NCI-H524 treated with DMSO at 0.1 percent for 48 hours (cell line): ENCODE data around the gene KIF26A.

Experiments
- DNase-seq: peaks from one replicate; lab custom pipeline; 2025; lab: John Stamatoyannopoulos, UW

KIF26A gene

DNA sequence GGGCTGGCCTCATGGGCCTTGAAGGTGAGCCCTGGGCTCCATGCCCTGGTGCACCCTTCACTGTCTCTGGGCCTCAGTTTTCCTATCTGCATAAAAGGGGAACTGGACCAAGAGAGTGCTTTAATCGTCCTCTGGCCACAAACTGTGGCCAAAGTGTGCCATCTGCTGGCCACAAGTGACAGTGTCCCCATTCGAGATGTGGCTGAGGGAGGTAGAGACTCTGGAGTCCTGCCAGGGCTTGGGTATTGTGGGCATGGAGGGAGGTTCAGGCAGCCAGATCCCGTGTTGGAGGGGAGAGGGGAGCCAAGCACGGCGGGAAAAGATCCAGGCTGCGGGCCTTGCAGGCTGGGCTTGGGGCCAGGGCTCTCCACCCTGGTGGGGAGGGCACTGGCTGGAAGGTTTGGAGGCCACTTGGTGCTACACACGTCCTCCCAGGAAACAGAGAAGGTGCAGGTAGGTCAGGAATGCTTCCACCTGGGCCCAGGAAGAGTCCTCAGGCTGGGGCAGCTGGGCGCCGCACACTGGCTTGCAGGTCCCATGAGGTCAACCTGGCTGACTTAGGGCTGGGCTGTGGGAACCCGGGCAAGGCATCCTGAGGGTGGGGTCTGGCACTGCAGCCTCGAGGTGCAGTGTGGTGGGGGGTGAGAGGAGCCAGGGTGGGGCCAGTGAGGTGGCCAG is 7.3 kb upstream of the KIF26A start:
- peak; percentile 44 for DNase-seq

DNA sequence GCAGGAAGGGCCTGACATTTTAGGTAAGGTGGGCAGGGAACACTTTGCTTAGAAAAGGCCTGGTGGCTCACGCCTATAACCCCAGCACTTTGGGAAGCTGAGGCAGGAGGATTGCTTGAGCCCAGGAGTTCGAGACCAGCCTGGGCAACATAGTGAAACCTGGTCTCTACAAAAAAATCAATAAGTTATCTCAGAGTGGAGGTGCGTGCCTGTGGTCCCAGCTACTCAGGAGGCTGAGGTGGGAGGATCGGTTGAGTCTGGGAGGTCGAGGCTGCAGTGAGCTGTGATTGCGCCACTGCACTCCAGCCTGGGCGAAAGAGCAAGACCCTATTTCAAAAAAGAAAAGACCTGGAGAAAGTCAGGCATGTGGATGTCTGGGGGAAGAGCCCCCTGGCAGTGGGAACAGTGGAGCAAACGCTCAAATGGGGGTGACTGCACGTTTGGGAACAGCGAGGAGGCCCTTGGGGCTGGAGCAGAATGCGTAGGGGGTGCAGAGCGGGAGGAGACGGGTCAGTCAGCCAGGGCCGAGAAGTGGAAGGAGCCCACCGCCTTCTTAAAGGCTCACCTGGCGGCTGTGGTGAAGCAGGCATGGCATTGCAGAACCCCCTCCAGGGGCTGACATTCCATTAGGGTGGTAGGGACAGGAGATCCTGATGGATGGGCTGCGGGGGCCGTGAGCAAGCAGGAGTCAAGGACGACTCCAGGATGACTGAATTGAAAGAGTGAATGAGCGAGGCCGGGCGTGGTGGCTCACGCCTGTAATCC is 6.2 kb upstream of the KIF26A start:
- no peak for DNase-seq

DNA sequence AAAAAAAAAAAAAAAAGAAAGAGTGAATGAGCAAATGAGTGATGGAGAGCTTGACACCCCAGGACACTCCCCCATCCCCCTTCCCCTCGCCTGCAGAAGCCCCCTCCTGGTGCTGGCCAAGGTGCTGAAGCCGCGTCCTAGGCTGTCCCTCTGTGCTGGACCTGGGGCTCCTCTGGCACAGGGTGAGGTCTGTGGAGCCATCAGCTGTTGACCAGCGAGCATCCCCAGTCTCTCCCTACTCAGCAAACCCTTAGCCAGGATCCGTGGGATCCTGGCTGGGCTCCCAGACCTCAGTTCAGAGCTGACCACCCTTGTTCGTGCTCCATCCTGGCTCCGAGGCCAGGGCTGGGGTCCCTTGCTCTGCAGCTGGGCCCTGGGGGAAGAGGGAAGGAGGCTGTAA is 5.4 kb upstream of the KIF26A start:
- DNase-seq, result no peak

DNA sequence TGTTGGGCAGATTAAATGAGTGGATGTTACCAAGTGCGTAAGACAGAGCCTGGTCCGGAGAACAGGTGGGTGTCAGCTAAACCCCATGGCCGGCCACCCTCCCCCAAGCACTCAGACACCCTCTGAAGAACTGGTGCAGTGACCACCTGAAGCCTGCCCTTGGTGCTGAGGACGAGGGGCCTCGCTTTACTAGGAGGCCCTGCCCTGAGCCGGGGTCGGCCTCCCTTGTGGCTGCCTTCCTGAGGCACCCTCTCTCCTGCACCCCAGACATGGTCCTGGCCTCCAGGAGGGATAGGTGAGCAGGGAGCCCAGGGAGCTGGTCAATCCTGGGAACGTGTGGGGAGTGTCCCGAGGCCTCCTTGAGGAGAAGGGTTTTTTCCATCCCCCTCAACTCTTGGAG is 4.9 kb upstream of the KIF26A start:
- DNase-seq, result no peak

DNA sequence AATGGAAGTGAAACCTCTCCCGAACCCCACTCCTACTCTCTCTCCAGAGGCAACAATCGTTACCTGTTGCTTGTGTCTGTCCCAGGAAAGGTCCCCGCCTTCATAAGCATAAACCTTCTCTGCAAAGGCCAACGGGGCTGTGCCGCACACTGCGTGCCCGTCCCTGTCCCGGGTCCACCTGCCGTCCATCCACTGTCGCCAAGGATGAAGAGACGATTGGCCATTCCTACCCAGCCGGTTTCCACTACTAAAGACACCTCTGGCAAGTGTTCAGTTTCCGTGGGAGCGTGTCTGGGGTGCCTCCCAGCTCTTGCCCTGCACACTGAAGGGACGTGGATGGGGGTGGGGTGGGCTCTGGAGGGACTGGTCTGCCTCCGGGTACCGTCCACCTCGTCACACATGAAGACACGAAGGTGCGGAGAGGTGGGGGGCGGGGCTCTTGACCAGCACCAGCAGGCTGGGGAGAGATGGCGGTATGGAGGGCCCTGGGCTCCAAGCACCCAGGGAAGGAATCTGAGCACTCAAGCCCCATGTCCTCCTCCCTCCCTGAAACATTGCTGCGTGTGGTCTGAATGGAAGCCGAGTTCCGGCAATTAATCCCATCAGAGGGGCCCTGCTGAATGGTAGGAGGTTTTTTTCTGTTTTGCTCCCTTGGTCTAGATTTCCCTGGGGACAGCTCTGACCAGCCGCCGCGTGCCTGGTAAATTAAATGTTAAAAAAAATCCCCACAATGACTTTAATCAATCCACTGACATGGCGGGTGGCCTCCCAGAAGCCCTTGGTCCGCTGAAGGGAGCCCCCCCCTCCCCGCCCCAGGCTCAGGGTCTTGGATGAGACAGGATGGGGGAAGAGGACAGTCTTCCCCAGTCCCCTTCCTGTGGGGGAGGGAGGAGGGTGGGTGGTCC is 4.1 kb upstream of the KIF26A start:
- no peak for DNase-seq

DNA sequence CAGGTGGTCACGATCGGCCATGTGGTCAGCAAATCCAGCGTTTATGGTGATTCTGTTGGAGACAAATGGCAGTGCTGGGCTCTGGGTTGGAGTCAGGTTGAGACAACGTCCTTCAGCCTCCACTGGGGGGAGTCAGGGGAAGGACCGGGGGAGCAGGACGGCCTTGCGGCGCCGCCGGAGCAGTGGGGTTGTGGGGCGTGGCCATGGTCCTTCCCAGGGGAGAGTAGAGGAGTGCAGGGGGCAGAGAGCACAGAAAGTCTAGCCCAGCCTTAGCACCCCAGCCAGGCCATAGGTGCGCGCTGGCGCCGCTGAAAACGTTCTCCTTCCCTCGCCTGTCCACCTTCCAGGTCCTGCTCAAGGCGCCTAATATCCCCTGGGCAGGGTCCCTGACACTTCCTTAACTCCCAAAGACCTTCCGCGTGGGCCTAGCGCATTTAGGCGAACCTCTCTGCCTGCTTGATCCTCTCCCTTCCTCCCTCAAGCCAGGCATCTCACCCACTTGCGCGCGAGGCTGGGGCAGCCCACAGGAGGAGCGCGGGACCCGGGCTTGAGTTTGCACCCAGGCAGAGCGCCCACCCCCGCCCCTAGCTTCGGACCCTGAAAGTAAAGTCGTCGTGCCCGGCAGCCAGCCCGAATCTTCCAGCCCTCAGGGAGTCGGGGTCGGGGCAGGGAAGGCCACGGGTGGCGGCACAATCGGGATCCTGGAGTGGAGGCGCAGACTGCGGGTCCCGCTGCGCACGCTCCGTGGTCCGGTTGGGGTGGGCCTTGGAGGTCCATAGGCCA is 3.1 kb upstream of the KIF26A start:
- DNase-seq, result peak; percentile 23

DNA sequence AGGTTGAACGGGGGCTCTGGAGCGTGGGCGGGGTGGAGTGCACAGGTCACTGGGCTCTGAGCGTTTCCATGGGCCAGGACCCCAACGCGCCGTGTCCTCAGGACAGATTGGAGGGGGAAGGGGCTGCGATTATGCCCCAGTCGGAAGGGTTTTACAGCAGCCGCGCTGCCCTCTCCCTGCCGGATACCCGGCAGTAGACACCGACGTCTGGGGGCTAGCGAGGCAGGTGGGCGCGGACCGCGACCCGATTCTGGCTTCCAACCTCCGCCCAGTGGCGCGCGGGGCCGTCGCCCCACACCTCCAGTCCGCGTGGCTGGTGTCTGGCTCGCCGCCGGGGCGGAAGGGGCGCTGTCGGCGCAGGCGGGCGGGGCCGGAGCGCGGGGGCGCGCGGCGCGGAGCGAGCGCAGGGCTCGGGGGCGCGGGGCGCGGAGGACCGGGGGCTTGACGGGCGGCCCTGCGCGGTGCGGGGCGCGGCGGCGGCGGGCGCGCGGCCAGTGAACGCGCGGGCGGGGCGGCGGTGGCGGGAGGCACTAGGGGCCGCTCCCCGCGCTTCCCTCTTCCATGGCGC is 2.4 kb upstream of the KIF26A start:
- DNase-seq, result no peak

DNA sequence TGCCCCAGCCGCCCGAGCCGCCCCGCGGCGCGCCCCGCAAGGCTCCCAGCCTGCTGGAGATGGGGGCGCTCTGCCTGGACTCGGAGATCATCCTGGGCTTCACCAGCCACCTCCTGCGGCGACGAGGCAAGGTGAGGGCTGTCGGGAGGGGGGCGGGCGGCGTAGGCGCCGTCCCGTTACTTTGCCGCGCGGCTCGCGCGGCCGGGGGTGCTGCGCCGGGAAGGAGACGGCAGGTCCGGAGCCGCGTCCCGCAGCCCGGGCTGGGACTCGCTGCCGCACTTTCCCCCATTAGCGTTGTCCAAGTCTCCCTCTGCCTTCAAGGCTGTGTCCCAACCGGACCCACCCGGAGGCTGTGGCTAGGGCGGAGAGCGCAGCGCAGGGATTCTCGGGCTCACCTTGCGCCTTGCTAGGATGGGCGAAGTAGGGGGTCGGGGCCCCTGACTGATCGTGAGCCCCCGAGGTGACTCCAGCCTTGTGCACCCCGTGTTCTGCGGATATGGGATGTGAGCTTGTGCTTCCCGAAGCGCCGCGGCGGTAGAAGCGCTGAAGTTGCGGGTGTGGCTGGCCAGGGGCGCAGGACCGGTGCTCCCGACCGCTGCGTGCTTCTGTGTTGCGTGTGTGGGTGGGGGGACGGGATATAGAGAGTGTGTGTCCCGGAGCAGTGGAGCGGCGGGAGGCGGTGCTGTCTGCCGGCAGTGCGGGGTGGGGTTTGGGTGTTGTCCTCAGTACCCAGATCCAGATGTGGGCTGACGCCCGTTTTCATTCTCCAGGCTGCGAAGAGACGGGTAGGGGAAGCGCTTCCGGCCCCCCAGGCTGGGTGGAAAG is 1.7 kb upstream of the KIF26A start:
- no peak for DNase-seq

DNA sequence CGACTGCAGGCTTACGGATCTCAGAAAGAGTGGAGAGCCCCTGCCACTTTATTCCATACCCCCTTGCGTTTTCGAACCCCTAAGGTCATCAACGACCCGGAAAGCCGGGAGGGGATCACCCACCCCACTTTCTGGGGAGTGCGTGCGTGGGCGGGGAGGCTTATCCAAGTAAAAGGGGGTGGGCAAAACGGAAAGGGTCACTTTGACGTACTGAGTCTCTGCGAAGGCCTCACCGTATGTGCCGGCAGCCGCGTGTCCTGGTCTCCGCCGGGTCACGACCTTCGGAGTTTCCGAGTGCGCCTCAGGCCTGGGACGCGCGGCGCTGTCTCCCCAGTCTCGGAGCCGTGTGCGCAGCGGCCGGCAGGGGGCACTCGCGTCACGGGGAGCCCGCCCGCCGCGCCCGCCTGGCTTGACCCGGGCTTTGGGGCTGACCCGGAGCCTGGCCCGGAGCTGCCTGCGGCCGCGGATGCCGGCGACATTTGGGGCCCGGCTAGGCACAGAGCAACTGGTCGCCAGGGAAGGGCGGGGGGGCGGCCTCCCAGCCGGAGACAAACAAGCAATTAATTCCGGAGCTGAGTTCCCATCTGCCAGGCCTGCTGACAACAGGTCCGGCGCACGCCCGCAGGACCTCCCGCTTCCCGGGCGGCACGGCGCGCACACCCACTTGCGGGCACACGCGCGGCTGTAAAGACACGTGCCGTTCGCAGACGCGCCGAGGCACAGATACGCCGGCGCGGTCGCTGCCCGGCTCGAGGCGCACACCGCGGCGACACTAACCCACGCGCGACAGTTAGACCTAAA is 890 bp upstream of the KIF26A start:
- peak; percentile 47 for DNase-seq

DNA sequence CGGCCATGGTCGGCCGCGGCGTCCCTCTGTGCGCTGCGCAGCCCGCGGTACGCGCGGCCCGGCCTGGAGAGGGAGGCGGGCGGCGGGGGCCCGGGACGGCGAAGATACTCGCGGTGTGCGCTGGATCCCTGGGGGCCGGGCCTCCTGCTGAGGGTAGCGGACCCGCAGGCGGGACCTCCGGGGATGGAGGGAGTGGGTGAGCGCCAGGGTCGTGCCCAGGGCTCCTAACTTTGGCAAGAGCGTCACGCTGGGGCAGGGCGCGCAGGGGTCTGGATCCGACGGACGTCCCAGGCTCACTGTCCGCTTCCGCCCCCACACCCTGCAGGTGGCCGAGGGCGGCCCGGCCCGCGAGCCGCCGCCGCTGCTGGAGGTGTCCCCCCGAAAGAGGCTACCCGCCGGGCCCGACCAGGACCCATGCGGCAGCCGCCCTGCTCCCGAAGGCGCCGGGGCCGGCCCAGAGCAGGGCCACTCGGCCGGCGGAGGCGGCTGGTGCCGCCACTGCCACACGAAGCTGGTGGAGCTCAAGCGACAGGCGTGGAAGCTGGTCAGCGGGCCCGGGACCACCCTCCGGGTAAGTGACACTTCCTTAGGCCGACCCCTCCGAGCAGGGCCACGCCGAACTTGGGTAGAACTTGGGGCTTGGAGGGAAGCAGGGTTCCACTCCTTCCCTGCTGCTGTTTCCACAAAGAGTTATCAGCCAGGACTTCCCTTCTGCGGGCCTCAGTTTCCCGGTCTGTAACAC is 502 bp downstream of the KIF26A start:
- DNase-seq, result no peak

DNA sequence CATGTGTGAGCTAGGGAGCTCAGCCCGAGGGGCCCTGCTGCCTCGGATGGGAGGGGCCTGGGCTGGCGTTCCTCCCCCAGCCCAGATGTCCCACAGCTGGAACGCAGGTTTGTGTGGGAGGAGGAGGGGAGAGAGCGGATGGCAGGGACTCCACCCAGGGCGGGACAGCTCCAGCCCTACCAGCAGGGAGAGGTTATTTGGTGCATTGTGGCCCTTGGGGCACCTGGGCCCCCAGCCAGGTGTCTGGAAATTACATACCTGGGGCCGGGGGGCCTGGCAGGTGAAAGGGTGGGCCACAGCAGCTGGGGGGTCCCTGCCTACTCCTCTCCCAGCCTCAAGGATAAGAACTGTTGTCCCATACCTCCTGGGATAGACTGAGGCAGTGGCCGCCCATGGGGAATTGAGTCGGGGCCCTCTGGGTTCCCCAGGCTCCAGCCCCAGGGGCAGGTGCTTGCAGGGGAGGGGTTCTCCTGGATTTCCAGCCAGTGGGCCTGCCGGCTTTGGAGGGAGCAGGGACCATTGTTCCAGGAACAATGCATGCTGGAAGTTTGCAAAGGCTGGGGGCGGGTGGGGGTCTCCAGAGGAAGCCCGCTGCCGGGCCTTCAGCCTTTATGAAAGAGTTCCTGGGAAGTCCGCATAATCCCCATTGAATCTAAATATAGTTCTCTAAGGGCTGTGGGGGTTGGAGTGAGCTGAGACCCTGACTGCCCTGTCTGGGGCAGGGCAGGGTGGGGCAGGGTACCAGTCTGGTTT is 1.2 kb downstream of the KIF26A start:
- no peak for DNase-seq

DNA sequence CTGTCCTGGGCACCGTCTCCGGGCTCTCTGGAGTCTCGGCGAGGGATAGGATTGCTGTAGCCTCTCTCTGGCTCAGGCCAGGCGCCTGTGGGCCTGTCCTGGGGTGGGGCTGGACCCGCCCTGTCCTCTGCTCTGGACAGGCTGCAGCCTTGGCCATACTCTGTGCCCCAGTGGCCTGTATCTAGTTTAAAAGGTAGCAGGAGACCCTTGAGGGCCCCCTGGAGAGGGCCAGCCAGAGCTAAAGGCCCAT is 1.8 kb downstream of the KIF26A start:
- DNase-seq, result no peak

DNA sequence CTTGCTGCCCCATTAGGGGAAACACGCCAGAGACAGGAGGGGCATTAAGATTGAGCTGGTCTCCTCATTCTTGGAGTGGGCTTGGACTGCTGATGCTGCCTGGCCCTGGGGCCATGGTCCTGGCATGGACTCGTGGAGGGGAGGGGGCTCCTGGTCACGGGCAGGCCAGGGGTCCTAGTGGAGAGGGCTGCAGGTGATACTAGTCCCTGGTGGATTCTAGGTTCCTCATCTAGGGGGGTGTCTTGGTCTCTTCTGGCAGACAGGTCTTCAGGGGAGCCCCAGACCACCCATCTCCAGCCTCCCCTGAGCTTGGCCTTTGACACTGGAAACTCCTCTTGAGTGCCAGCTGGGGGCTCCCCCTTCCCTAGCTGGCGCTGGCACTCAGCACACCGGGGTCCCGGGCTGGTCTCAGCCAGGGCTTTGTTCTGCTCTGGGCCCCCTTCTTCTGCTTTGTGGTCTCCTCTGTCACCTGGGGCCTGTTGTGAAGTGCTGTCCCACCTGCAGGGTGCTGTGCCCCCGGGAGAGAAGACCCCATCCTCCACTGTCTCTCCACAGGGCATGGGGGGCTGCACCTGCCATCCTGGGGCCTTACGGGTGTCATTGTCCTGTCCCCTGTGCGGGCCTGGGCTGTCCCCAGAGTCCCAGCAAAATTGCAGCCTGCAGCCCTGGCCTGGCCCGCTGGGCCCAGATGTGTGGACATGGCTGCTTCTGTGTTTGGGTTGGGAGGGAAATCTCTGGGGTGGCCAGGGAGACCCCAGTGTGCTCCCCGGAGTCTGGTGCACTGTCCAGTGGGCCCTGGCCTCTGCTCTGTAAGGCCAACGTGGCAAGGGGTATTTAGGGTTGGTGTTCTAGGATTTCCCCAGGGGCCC is 2.3 kb downstream of the KIF26A start:
- no peak for DNase-seq

DNA sequence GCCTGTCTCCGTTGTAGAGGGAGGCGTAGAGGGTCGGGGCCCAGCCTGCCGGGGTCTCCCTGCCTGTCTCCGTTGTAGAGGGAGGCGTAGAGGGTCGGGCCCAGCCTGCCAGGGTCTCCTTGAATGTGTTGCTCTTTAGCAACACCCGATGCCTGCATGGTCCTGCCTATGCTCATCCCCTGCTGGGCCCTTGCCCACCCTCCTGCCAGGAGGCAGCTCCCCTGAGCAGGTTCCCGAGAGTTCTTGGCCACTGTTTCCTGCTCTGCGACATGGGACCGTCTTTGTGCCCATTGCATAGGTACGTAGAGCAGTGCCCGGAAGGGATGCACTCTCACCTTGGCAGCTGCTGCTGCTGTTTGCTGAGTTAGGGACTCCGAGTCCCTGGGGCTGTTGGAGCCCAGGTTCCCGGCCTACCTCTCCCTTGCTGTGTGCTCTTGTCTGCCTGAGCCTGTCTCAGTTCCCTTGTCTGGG is 3.3 kb downstream of the KIF26A start:
- no peak for DNase-seq

DNA sequence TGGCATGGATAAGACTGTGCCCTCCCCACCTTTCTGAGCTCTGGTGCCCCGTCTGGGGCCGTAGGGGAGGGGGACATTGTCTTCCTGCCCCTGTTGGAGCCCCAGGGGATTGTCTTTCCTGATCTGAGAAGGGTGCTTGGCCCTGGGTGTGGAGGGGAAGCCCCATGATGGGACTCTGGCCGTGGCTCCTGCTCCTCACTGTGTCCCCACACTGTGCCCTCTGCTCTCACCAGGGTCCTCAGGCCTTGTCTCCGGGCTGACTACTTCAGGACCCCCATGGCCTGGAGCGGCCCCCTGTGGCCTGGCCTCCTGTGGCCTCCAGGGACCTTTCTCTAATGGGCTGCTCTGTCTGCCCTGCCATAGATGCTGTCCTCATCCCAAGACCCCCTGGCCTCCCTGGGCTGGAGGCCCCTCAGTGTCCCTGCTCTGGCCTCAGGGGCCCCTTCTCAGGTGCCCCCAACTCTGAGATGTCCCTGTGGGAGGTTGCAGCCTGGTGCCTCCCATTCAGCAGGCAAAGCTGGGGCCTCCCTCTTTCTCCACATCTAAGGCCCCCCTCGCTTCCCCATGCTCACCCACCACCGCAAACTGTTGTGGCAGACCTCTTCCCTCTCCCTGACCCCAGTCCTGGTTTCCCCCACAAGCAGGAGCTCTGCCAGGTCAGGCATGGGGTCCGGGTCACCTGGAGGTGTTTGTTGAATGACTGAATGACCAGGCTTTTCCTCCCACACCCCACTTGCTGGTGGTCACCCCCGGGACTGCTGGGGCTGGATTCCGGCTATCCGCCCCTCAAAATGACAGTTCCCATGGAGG is 4.0 kb downstream of the KIF26A start:
- no peak for DNase-seq

DNA sequence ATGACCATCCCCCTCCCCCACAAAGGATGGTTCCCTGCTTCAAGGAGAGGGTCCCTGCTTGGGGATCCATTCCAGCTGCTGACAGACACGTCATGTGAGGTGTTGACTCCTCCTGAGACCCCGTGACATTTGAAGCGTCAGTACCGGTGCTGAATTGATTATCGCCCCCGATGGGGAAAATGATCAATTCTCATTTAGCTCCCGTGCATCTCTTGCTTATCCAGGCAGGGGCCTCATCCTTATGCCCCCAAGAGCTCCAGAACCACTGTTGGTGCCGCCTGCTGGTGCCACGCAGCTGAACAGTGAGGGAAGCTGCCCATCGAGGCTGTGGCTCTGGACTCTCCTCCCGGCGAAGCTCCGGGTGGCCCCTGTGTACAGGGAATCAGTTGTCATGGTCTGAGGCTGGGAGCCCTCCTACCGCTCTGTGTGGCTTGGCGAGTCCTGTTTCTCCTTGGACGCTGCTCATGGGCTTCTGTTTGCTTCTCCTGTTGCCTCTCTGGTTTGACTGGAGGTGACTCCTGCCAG is 4.6 kb downstream of the KIF26A start:
- no peak for DNase-seq
